Activated CD8-positive, alpha-beta T cell treated with anti-CD3 and anti-CD28 coated beads for 36 hours (primary cell): ENCODE data around the gene FBN1. TPM values are rescaled to one million over a fixed set of nuclear protein-coding genes. Genes with fewer than 3 reads are reported as not detected.

Experiments
- ATAC-seq: fragments of 200-7000 bp; cut with Tn5 transposase; one replicate; pipeline ENCODE4 v1.10.0; 2021; ENCODE audit warnings: mild to moderate bottlenecking, moderate library complexity
- CTCF ChIA-PET: fragments of 350-600 bp; sonication (Branson Sonifier 250); formaldehyde crosslinking; loops from one replicate; lab custom pipeline; 2021; ENCODE audit warnings: antibody characterized with exemption; lab: Charles Lee
- POLR2A ChIA-PET: fragments of 350-600 bp; sonication (Branson Sonifier 250); formaldehyde crosslinking; loops from one replicate; lab custom pipeline; 2021; ENCODE audit warnings: antibody characterized with exemption; lab: Charles Lee
- DNase-seq: peaks from one replicate; pipeline ENCODE4 v3.0.0-alpha.2; 2020
- H3K27ac Mint-ChIP-seq: one replicate; pipeline ENCODE4 v1.8.0; 2021; ENCODE audit warnings: mild to moderate bottlenecking, mixed read lengths
- H3K27me3 Mint-ChIP-seq: one replicate; pipeline ENCODE4 v1.8.0; 2021; ENCODE audit warnings: mixed read lengths
- H3K36me3 Mint-ChIP-seq: one replicate; pipeline ENCODE4 v1.8.0; 2021; ENCODE audit warnings: low read depth, mixed read lengths
- H3K4me1 Mint-ChIP-seq: one replicate; pipeline ENCODE4 v1.8.0; 2021; ENCODE audit warnings: low read depth, mixed read lengths
- H3K4me3 Mint-ChIP-seq: one replicate; pipeline ENCODE4 v1.8.0; 2021; ENCODE audit warnings: mild to moderate bottlenecking, moderate library complexity, mixed read lengths
- H3K9me3 Mint-ChIP-seq: one replicate; pipeline ENCODE4 v1.8.0; 2021; ENCODE audit warnings: mixed read lengths
- intact Hi-C: fragments of 100-400 bp; cut with micrococcal nuclease; formaldehyde crosslinking; loops from one replicate; pipeline ENCODE4 v1.10.0; 2022
- total RNA-seq, 2 experiments: library from RNA; stranded (reverse); gene quantifications; one replicate each; pipeline ENCODE4 v1.2.3, GENCODE V29; 2021
- TF ChIP-seq, protein P1 (sequence below): fragments of 200-600 bp; IDR thresholded peaks from one replicate; pipeline ENCODE4 v1.8.0; 2022; ENCODE audit warnings: antibody characterized with exemption, mild to moderate bottlenecking

The FBN1 gene
- total RNA-seq, 2 experiments from 2014 or later, result 0.38 to 0.49 TPM

DNA sequence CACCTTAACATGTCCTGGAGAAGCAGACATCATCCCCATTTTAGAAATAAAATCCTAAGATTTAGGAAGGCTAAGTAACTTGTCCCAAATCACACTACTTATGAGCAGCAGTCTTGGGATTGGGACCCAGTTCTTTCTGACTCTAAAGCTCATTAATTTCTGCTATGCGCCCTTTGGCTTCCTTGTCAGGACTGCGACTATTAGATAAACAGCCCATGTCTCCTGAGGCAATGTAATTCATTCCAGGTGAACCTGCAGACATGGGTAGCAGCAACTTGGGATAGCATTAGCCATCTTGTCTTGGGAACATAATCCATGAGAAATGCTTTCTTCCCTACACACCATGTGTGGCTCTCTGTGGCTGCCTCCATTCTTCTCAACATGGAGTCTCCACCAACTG, 32.3 kb upstream of the FBN1 start:
- intact Hi-C loops, result no loop called here
- no peak for ATAC-seq
- CTCF ChIA-PET, result no interaction called here

DNA sequence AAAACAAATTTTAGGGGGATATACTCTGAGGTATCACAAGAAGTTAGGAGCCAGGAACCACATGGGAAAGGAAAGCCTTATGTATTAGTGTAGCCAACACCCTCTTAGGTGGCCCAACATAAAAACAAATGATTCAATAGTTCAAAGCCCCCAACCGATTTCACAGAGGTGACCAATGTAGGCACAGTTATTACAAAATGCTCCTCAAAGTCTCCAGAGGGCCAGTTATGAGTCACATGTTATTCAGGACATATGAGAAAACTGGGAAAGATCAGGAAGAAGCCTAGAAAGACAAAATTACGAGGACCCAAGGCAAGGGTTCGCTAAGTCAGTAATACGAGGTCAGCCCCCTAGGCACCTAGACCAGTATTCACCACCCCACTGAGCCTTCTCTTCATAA, 29.9 kb upstream of the FBN1 start:
- Mint-ChIP-seq H3K27me3 (peaks cover 3% of the 10 kb centered on the region), H3K36me3 (no peaks in the 10 kb centered on the region), H3K4me3 (no peak overlapping the region), H3K4me1 (no peaks in the 10 kb centered on the region), H3K9me3 (no peaks in the 10 kb centered on the region), H3K27ac (no peak overlapping the region)
- ChIA-PET CTCF (no interaction called here), POLR2A (no interaction called here)
- no peak for ATAC-seq
- TF ChIP-seq, protein P1, sequence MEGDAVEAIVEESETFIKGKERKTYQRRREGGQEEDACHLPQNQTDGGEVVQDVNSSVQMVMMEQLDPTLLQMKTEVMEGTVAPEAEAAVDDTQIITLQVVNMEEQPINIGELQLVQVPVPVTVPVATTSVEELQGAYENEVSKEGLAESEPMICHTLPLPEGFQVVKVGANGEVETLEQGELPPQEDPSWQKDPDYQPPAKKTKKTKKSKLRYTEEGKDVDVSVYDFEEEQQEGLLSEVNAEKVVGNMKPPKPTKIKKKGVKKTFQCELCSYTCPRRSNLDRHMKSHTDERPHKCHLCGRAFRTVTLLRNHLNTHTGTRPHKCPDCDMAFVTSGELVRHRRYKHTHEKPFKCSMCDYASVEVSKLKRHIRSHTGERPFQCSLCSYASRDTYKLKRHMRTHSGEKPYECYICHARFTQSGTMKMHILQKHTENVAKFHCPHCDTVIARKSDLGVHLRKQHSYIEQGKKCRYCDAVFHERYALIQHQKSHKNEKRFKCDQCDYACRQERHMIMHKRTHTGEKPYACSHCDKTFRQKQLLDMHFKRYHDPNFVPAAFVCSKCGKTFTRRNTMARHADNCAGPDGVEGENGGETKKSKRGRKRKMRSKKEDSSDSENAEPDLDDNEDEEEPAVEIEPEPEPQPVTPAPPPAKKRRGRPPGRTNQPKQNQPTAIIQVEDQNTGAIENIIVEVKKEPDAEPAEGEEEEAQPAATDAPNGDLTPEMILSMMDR, result no peak
- DNase-seq, result no peak
- intact Hi-C loops, result no loop called here

More for the DNA sequence above, 32.3 kb upstream of the FBN1 start:
- peaks cover 2% of the 10 kb centered on the region for H3K27me3 Mint-ChIP-seq
- no peaks in the 10 kb centered on the region for H3K4me1 Mint-ChIP-seq
- H3K36me3 Mint-ChIP-seq, result no peaks in the 10 kb centered on the region
- no peak overlapping the region for H3K4me3 Mint-ChIP-seq
- TF ChIP-seq, protein P1, result no peak
- no peaks in the 10 kb centered on the region for H3K9me3 Mint-ChIP-seq
- H3K27ac Mint-ChIP-seq, result no peak overlapping the region
- no peak for DNase-seq
- POLR2A ChIA-PET, result no interaction called here

DNA sequence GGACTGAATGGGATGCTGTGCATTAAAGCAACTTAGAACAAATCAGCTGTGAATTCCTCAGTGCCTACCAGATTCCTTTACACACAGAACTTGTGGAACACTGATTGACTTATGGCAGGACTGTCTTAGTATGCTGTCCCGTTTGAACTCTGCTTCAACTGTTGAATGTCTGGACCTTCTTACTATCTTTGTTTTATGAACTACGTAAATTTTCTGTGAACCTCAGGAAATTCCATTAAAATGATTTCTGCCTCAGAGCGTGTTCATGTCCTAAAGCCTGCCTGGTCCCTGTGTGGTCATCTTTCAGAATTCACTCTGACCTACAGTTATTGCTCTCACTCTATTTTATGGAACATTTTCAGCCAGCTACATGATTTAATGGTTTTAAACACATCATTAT, 29.4 kb upstream of the FBN1 start:
- DNase-seq, result no peak
- ChIA-PET CTCF (no interaction called here), POLR2A (interaction anchor here (0.6 kb wide), 1 partner anchor 23 kb away, joined by 3 read pairs; no protein-coding TSS in a partner anchor)
- ATAC-seq, result no peak
- no peak overlapping the region for H3K4me3 Mint-ChIP-seq
- no peaks in the 10 kb centered on the region for H3K36me3 Mint-ChIP-seq
- no peaks in the 10 kb centered on the region for H3K9me3 Mint-ChIP-seq
- TF ChIP-seq, protein P1, result no peak
- intact Hi-C loops, result no loop called here
- H3K4me1 Mint-ChIP-seq, result no peaks in the 10 kb centered on the region
- H3K27ac Mint-ChIP-seq, result no peak overlapping the region
- peaks cover 3% of the 10 kb centered on the region for H3K27me3 Mint-ChIP-seq

DNA sequence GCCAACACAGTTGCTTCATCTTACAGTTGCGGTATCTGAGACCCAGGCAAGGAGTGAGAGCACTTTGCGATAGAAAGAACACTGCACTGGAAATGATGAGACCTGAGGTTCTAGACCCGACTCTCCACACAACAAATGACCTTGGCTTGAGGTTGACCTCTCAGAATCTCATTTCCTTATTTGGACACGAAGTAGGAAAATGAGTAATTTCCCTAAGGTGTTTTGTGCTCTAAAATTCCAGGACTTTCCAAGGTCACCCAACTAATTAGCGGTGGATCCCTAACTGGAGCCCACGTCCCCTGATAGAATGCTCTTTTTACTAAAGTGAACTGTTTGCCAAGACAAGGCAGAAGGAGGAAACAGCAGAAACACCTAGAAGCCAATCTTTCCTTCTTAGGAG, 26.7 kb upstream of the FBN1 start:
- ChIA-PET CTCF (no interaction called here), POLR2A (no interaction called here)
- ATAC-seq (no peak), DNase-seq (no peak)
- intact Hi-C loops, result no loop called here
- H3K36me3 Mint-ChIP-seq, result no peaks in the 10 kb centered on the region
- no peaks in the 10 kb centered on the region for H3K4me1 Mint-ChIP-seq
- no peaks in the 10 kb centered on the region for H3K9me3 Mint-ChIP-seq
- H3K4me3 Mint-ChIP-seq, result no peak overlapping the region
- peaks cover 3% of the 10 kb centered on the region for H3K27me3 Mint-ChIP-seq
- no peak overlapping the region for H3K27ac Mint-ChIP-seq
- TF ChIP-seq, protein P1, result no peak

DNA sequence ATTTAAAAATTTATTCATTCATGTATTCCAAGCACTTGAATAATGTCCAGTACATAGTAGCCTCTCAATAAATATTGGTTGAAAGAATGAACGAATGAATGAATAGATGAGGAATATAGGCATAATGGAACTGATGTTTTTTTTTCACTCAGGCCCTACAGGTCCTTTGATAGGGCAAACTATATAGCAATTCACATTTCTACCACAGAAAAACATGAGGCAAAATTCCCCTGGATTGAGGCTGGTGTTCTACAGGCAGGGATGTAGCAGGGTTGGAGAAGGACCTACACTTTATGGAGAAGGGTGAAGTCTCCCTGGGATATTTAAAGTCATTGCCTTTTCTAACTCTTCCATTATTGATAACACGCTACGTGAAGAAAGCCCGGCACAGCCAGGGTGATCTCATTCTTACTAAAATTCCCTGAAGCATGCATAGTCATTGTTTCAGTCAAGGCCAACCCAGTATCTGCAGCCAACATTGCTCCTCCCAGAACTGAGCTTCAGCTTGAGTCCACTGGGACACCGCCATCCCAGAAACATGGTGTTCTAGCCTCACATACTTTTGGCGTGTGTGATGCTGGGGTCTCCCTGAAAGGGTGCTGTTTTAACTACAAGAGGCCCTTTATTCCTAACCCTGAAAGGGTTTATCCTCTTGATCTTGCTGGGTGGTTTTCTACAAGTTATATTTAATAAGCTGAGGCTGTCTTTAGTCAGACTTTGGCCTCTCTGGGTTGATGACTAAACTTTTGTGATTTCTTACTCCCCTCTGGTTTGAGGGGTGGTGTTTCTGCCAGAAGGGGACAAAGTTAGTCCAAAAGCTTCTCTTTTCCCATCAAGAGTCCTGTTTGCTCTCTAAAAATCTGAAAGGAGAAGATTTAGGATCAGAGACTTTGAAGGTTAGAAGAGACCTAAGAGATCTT, 25.9 kb upstream of the FBN1 start:
- POLR2A ChIA-PET, result no interaction called here
- H3K4me3 Mint-ChIP-seq, result no peak overlapping the region
- H3K4me1 Mint-ChIP-seq, result no peaks in the 10 kb centered on the region
- H3K36me3 Mint-ChIP-seq, result no peaks in the 10 kb centered on the region
- CTCF ChIA-PET, result no interaction called here
- ATAC-seq, result no peak
- TF ChIP-seq, protein P1, result no peak
- intact Hi-C loops, result no loop called here
- no peak for DNase-seq
- no peaks in the 10 kb centered on the region for H3K9me3 Mint-ChIP-seq
- no peak overlapping the region for H3K27ac Mint-ChIP-seq
- peaks cover 3% of the 10 kb centered on the region for H3K27me3 Mint-ChIP-seq
